Parathyroid adenoma (tissue), 2 donors: Measurements from ENCODE around the gene RPL21.

Experiments
- H2AFZ ChIP-seq: fragments of 300-600 bp; sonication (generic); one replicate; pipeline ENCODE4 v1.7.0; 2017; ENCODE audit warnings: antibody characterized with exemption, mild to moderate bottlenecking
- H3K27ac ChIP-seq: fragments of 300-600 bp; sonication (generic); one replicate; pipeline ENCODE4 v1.7.0; 2017
- H3K27me3 ChIP-seq: fragments of 300-600 bp; sonication (generic); one replicate; pipeline ENCODE4 v1.7.0; 2017; ENCODE audit warnings: low read length; ENCODE audit not compliant: control insufficient read depth, insufficient read depth
- H3K36me3 ChIP-seq: fragments of 300-600 bp; sonication (generic); one replicate; pipeline ENCODE4 v1.7.0; 2017; ENCODE audit warnings: low read length; ENCODE audit not compliant: control insufficient read depth, insufficient read depth
- H3K4me1 ChIP-seq: fragments of 300-600 bp; sonication (generic); one replicate; pipeline ENCODE4 v1.7.0; 2017; ENCODE audit warnings: control low read depth
- H3K4me2 ChIP-seq: fragments of 300-600 bp; sonication (generic); one replicate; pipeline ENCODE4 v1.7.0; 2017; ENCODE audit warnings: low read length
- H3K4me3 ChIP-seq: fragments of 300-600 bp; sonication (generic); one replicate; pipeline ENCODE4 v1.7.0; 2017; ENCODE audit warnings: low read depth, low read length
- H3K79me2 ChIP-seq: fragments of 300-600 bp; sonication (generic); one replicate; pipeline ENCODE4 v1.7.0; 2017; ENCODE audit warnings: control low read depth
- H3K9ac ChIP-seq: fragments of 300-600 bp; sonication (generic); one replicate; pipeline ENCODE4 v1.7.0; 2017; ENCODE audit warnings: mild to moderate bottlenecking
- H3K9me3 ChIP-seq: fragments of 300-600 bp; sonication (generic); one replicate; pipeline ENCODE4 v1.7.0; 2017; ENCODE audit warnings: low read length; ENCODE audit not compliant: control insufficient read depth
- TF ChIP-seq, protein P1 (sequence below): fragments of 300-600 bp; sonication (generic); IDR thresholded peaks from one replicate; pipeline ENCODE4 v1.7.0; 2017; ENCODE audit warnings: antibody characterized with exemption, mild to moderate bottlenecking
- donor health status: primary hyperparathyroidism.

The RPL21 gene

GRCh38 chr13:27267596-27267995 lies 16.2 kb downstream of the RPL21 start:
- no peak overlapping the region for H3K27ac ChIP-seq
- H3K9me3 ChIP-seq, result no peaks in the 10 kb centered on the region
- no peaks in the 10 kb centered on the region for H3K27me3 ChIP-seq
- H2AFZ ChIP-seq, result no peak overlapping the region
- H3K36me3 ChIP-seq, result no peaks in the 10 kb centered on the region
- TF ChIP-seq, protein P1, sequence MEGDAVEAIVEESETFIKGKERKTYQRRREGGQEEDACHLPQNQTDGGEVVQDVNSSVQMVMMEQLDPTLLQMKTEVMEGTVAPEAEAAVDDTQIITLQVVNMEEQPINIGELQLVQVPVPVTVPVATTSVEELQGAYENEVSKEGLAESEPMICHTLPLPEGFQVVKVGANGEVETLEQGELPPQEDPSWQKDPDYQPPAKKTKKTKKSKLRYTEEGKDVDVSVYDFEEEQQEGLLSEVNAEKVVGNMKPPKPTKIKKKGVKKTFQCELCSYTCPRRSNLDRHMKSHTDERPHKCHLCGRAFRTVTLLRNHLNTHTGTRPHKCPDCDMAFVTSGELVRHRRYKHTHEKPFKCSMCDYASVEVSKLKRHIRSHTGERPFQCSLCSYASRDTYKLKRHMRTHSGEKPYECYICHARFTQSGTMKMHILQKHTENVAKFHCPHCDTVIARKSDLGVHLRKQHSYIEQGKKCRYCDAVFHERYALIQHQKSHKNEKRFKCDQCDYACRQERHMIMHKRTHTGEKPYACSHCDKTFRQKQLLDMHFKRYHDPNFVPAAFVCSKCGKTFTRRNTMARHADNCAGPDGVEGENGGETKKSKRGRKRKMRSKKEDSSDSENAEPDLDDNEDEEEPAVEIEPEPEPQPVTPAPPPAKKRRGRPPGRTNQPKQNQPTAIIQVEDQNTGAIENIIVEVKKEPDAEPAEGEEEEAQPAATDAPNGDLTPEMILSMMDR, result no peak
- no peaks in the 10 kb centered on the region for H3K4me1 ChIP-seq
- H3K79me2 ChIP-seq, result no peaks in the 10 kb centered on the region
- no peak overlapping the region for H3K4me3 ChIP-seq
- no peak overlapping the region for H3K9ac ChIP-seq
- no peak overlapping the region for H3K4me2 ChIP-seq

DNA sequence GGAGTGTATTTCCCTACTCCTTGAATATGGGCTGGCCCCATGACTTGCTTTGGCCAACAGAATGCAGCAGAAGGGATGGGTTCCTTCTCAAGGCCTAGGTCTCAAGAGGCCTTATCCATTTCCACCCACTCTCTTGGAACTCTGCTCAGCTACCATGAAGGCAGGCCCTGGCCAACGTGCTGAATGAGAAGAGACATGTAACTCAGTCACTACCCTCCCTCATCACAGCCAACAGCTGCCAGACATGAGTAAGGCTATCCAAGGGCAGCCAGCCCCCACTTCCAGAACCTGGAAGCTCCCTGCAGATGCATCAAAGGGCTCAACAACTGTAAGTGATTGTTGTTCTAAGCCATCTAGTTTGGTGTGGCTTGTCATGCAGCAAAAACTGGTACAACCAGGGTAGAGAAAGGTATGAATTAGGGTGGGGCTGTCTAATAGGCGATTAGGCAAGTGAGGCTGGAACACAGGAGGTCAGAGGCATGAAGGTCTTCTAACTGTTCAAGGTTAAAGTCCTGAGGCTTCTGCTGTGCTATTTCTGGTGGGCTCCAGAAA lies 17.8 kb downstream of the RPL21 start:
- Histone ChIP-seq H3K27ac (no peak overlapping the region), H3K4me2 (no peak overlapping the region), H3K27me3 (no peaks in the 10 kb centered on the region), H3K36me3 (no peaks in the 10 kb centered on the region), H2AFZ (no peak overlapping the region), H3K79me2 (no peaks in the 10 kb centered on the region), H3K9me3 (no peaks in the 10 kb centered on the region), H3K4me3 (no peak overlapping the region), H3K9ac (no peak overlapping the region), H3K4me1 (no peaks in the 10 kb centered on the region)
- TF ChIP-seq, protein P1, result no peak

GRCh38 chr13:27270594-27271520 lies 19.5 kb downstream of the RPL21 start, which contains the start of gene RASL11A:
TSS of gene RASL11A (plus strand) at chr13:27270830. CDS start at chr13:27270945, 115 bp downstream.
- Histone ChIP-seq H3K27me3 (no peaks in the 10 kb centered on the region), H3K9me3 (no peaks in the 10 kb centered on the region), H2AFZ (peak within 1 kb of the TSS; percentile 93), H3K27ac (peak within 1 kb of the TSS; percentile 72), H3K4me2 (peak within 1 kb of the TSS; percentile 85), H3K4me3 (peak within 1 kb of the TSS; percentile 78), H3K36me3 (no peaks in the 10 kb centered on the region), H3K4me1 (no peaks in the 10 kb centered on the region), H3K79me2 (no peaks in the 10 kb centered on the region), H3K9ac (no peak within 1 kb of the TSS)
- TF ChIP-seq, protein P1, result peak; percentile 85

- peak overlapping the region; percentile 85 for H3K4me2 ChIP-seq
- H3K79me2 ChIP-seq, result no peaks in the 10 kb centered on the region
- H2AFZ ChIP-seq, result peak overlapping the region; percentile 93
- no peak overlapping the region for H3K9ac ChIP-seq
- no peaks in the 10 kb centered on the region for H3K9me3 ChIP-seq
- H3K4me3 ChIP-seq, result peak overlapping the region; percentile 78
- no peaks in the 10 kb centered on the region for H3K36me3 ChIP-seq
- H3K27ac ChIP-seq, result peak overlapping the region; percentile 72
- H3K4me1 ChIP-seq, result no peaks in the 10 kb centered on the region
- TF ChIP-seq, protein P1, result no peak
- H3K27me3 ChIP-seq, result no peaks in the 10 kb centered on the region
Measured at GRCh38 chr13:27271570-27272096, 20.3 kb downstream of the RPL21 start.
